SK-N-SH (cell line): ENCODE results near the gene EDEM3. TPM values are rescaled to one million over a fixed set of nuclear protein-coding genes. Genes with fewer than 3 reads are reported as not detected.

Experiments
- CTCF ChIA-PET: fragments of 300-600, 350-600 bp; formaldehyde crosslinking; extraction: SDS; loops from one replicate; lab custom pipeline; 2021; lab: Yijun Ruan, JAX
- POLR2A ChIA-PET: fragments of 350-600 bp; sonication (Branson Sonifier 250); formaldehyde crosslinking; extraction: SDS; loops from one replicate; lab custom pipeline; 2020; ENCODE audit warnings: antibody characterized with exemption, inconsistent platforms; lab: Yijun Ruan, JAX
- DNase-seq: peaks from one replicate; pipeline ENCODE4 v3.0.0; 2012
- H2AFZ ChIP-seq: fragments of 200-600 bp; sonication (generic); 2 replicates; pipeline ENCODE4 v1.8.1; 2016; ENCODE audit warnings: antibody characterized with exemption, mild to moderate bottlenecking, low read depth
- H3F3A ChIP-seq: fragments of 200-600 bp; sonication (generic); replicated peaks from 2 replicates; pipeline ENCODE3; 2016; ENCODE audit warnings: antibody characterized with exemption, mild to moderate bottlenecking; ENCODE audit not compliant: insufficient read depth
- H3K27ac ChIP-seq, 2 experiments: fragments of 200-500 bp in 1 of 2; fragments of 200-600 bp in 1 of 2; sonication (Bioruptor generic) in 1 of 2; sonication (generic), shearing (Covaris generic) in 1 of 2; 2 replicates each; pipeline versions ENCODE4 v1.5.1 to v1.6.1; 2014 to 2016; ENCODE audit warnings: low read depth in 2 of 2, inconsistent platforms in 1 of 2, low read length in 1 of 2, mild to moderate bottlenecking in 1 of 2, mixed read lengths in 1 of 2
- H3K27me3 ChIP-seq: fragments of 200-600 bp; sonication (generic), shearing (Covaris generic); 2 replicates; pipeline ENCODE4 v1.6.1; 2016; ENCODE audit warnings: mixed run types; ENCODE audit not compliant: insufficient read depth
- H3K36me3 ChIP-seq, 2 experiments: fragments of 200-500 bp in 1 of 2; fragments of 200-600 bp in 1 of 2; sonication (Bioruptor generic) in 1 of 2; sonication (generic) in 1 of 2; replicated peaks in 1 of 2; 2 replicates each; pipeline versions ENCODE3 to v1.5.1; 2014 to 2016; ENCODE audit warnings: low read length in 1 of 2, mild to moderate bottlenecking in 1 of 2; ENCODE audit not compliant: insufficient read depth in 2 of 2, control insufficient read depth in 1 of 2
- H3K4me1 ChIP-seq, 2 experiments: fragments of 200-500 bp in 1 of 2; fragments of 200-600 bp in 1 of 2; sonication (Bioruptor generic) in 1 of 2; sonication (generic), shearing (Covaris generic) in 1 of 2; 2 replicates each; pipeline versions ENCODE4 v1.5.1 to v1.6.1; 2014 to 2016; ENCODE audit warnings: low read depth in 1 of 2, low read length in 1 of 2, mixed run types in 1 of 2; ENCODE audit not compliant: insufficient read depth in 2 of 2, control insufficient read depth in 1 of 2
- H3K4me2 ChIP-seq: fragments of 200-600 bp; sonication (generic), shearing (Covaris generic); 2 replicates; pipeline ENCODE4 v1.6.1; 2017; ENCODE audit warnings: mixed run types
- H3K4me3 ChIP-seq, 2 experiments: fragments of 200-500 bp in 1 of 2; fragments of 200-600 bp in 1 of 2; sonication (Bioruptor generic) in 1 of 2; sonication (generic), shearing (Covaris generic) in 1 of 2; 2 replicates each; pipeline versions ENCODE4 v1.5.1 to v1.8.1; 2014 to 2016; ENCODE audit warnings: low read depth in 2 of 2, inconsistent platforms in 1 of 2, low read length in 1 of 2, mild to moderate bottlenecking in 1 of 2, mixed read lengths in 1 of 2, moderate library complexity in 1 of 2
- H3K79me2 ChIP-seq: fragments of 200-600 bp; sonication (generic); 2 replicates; pipeline ENCODE4 v1.8.1; 2017; ENCODE audit warnings: mild to moderate bottlenecking; ENCODE audit not compliant: insufficient read depth
- H3K9ac ChIP-seq: fragments of 200-600 bp; sonication (generic); 2 replicates; pipeline ENCODE4 v1.6.1; 2017; ENCODE audit warnings: mixed run types
- H3K9me2 ChIP-seq: fragments of 200-600 bp; sonication (generic); 2 replicates; pipeline ENCODE4 v1.6.1; 2017; ENCODE audit warnings: mixed run types
- H3K9me3 ChIP-seq: fragments of 200-600 bp; sonication (generic); 2 replicates; pipeline ENCODE4 v1.6.1; 2017; ENCODE audit warnings: mixed run types, mild to moderate bottlenecking, moderate library complexity
- H4K20me1 ChIP-seq: fragments of 200-600 bp; sonication (generic); 2 replicates; pipeline ENCODE4 v1.6.1; 2017; ENCODE audit warnings: mild to moderate bottlenecking, mixed run types; ENCODE audit not compliant: insufficient read depth
- CHD2 ChIP-seq: fragments of 150-350 bp; IDR thresholded peaks from 2 replicates; pipeline ENCODE4 v1.6.1; 2018; ENCODE audit warnings: low read length; ENCODE audit not compliant: partially characterized antibody
- CTCF ChIP-seq: fragments of 200-600 bp; sonication (generic); IDR thresholded peaks from 2 replicates; pipeline ENCODE4 v1.6.1; 2017; ENCODE audit warnings: antibody characterized with exemption, mild to moderate bottlenecking, moderate library complexity
- EZH2phosphoT487 ChIP-seq: fragments of 200-600 bp; sonication (generic); IDR thresholded peaks from 2 replicates; pipeline ENCODE4 v1.6.1; 2017; ENCODE audit warnings: low read depth, mixed run types, mild to moderate bottlenecking, antibody characterized with exemption, moderate library complexity, borderline replicate concordance
- FOSL2 ChIP-seq: IDR thresholded peaks from 2 replicates; pipeline ENCODE4 v1.4.0; 2012; ENCODE audit warnings: low read depth, mild to moderate bottlenecking, moderate library complexity, borderline replicate concordance
- FOXM1 ChIP-seq: IDR thresholded peaks from 2 replicates; pipeline ENCODE4 v1.4.0; 2012; ENCODE audit warnings: low read depth, mild to moderate bottlenecking
- MAX ChIP-seq: IDR thresholded peaks from 2 replicates; pipeline ENCODE4 v1.4.0; 2012; ENCODE audit warnings: low read depth
- MXI1 ChIP-seq: IDR thresholded peaks from 2 replicates; pipeline ENCODE4 v1.6.1; 2012; ENCODE audit warnings: mild to moderate bottlenecking, low read depth, low read length, improper control_type of control experiment
- NFIC ChIP-seq: IDR thresholded peaks from 2 replicates; pipeline ENCODE4 v1.4.0; 2012; ENCODE audit warnings: borderline replicate concordance
- PBX3 ChIP-seq: IDR thresholded peaks from 2 replicates; pipeline ENCODE4; 2012
- RAD21 ChIP-seq: IDR thresholded peaks from 2 replicates; pipeline ENCODE4 v1.6.1; 2012; ENCODE audit warnings: mild to moderate bottlenecking, low read length
- RFX5 ChIP-seq: IDR thresholded peaks from 2 replicates; pipeline ENCODE4 v1.6.1; 2012; ENCODE audit warnings: mild to moderate bottlenecking, improper control_type of control experiment, low read length
- USF1 ChIP-seq: IDR thresholded peaks from 2 replicates; pipeline ENCODE4 v1.4.0; 2012; ENCODE audit warnings: low read depth, borderline replicate concordance
- USF2 ChIP-seq: fragments of 150-350 bp; IDR thresholded peaks from 2 replicates; pipeline ENCODE4 v1.6.1; 2017; ENCODE audit warnings: antibody characterized with exemption, low read length, low read depth, borderline replicate concordance
- ZBTB33 ChIP-seq: IDR thresholded peaks from 2 replicates; pipeline ENCODE4 v1.4.0; 2012; ENCODE audit warnings: low read depth, borderline replicate concordance
- WGBS: methylation state at CpG from one replicate; pipeline ENCODE4 v1.1.6; 2017; ENCODE audit warnings: low lambda C conversion rate; 5-methylcytosine and 5-hydroxymethylcytosine counted together
- polyA plus RNA-seq, 3 experiments: library from polyadenylated mRNA; depleted of rRNA; stranded (reverse); fragments of >200 nt; gene quantifications; 2 replicates each; pipeline ENCODE4 v1.2.3, GENCODE V29; 2012

The EDEM3 gene
- polyA plus RNA-seq, 1 of the 3 experiments (the other 2 are of a cell fraction), result 28.6 TPM

- Histone ChIP-seq H3K9me2 (no peaks in the 10 kb centered on the region), H3K36me3 (no peaks in the 10 kb centered on the region), H3F3A (no peaks in the 10 kb centered on the region), H4K20me1 (no peaks in the 10 kb centered on the region), H3K27ac (no peak overlapping the region), H3K27me3 (no peaks in the 10 kb centered on the region), H3K79me2 (no peaks in the 10 kb centered on the region), H3K9me3 (no peaks in the 10 kb centered on the region), H3K9ac (no peak overlapping the region), H3K4me3 (no peak overlapping the region), H2AFZ (no peak overlapping the region), H3K4me2 (no peak overlapping the region), H3K4me1 (peaks cover 0 to 4% of the 10 kb centered on the region in 2 experiments; a peak in 2 of 4 replicates)
- ChIA-PET POLR2A (no interaction called here), CTCF (interaction anchor here (0.6 to 2.6 kb wide), 4 partner anchors 28 to 588 kb away, joined by 3 to 27 read pairs (median 6); no protein-coding TSS in a partner anchor)
- 80% methylated on average over 6 of the region's 6 CpGs for WGBS
- TF ChIP-seq FOXM1 (no peak), PBX3 (no peak), EZH2phosphoT487 (no peak), NFIC (no peak), MAX (no peak), RFX5 (no peak)
- DNase-seq, result no peak
Measured at GRCh38 chr1:184665360-184665759, 89.3 kb downstream of the EDEM3 start.

- H3K27me3 ChIP-seq, result no peaks in the 10 kb centered on the region
- no peak for TF ChIP-seq RFX5
- TF ChIP-seq NFIC, result no peak
- no peak for TF ChIP-seq CHD2
- TF ChIP-seq USF2, result no peak
- no peak for TF ChIP-seq ZBTB33
- TF ChIP-seq MAX, result no peak
- TF ChIP-seq USF1, result no peak
- no peak for TF ChIP-seq MXI1
- TF ChIP-seq FOSL2, result no peak
- no peak for TF ChIP-seq RAD21
- TF ChIP-seq CTCF, result no peak
- TF ChIP-seq FOXM1, result no peak
- H3K36me3 ChIP-seq, result no peaks in the 10 kb centered on the region
- no peak overlapping the region for H3K4me3 ChIP-seq
- ChIA-PET CTCF (interaction anchor here (0.6 to 2.6 kb wide), 44 partner anchors 12 to 1020 kb away, joined by 3 to 31 read pairs (median 4); partner anchors contain the start of gene C1orf21), POLR2A (interaction anchor here (0.9 kb wide), 1 partner anchor 278 kb away, joined by 3 read pairs; the partner anchor contains the start of gene C1orf21)
- H4K20me1 ChIP-seq, result no peaks in the 10 kb centered on the region
- H3K9me2 ChIP-seq, result no peaks in the 10 kb centered on the region
- H2AFZ ChIP-seq, result no peak overlapping the region
- H3K4me1 ChIP-seq, result peaks cover 0 to 4% of the 10 kb centered on the region in 2 experiments; a peak in 2 of 4 replicates
- no peak overlapping the region for H3K4me2 ChIP-seq
- WGBS, result 95% methylated on average over 13 of the region's 15 CpGs
- DNase-seq, result no peak
- H3K79me2 ChIP-seq, result no peaks in the 10 kb centered on the region
- no peaks in the 10 kb centered on the region for H3K9me3 ChIP-seq
- no peak overlapping the region for H3K27ac ChIP-seq
- no peak overlapping the region for H3K9ac ChIP-seq
- no peaks in the 10 kb centered on the region for H3F3A ChIP-seq
Measured at GRCh38 chr1:184664661-184665060, 90.0 kb downstream of the EDEM3 start.
